ENCODE results near the gene ESYT3.

GRCh38 chr3:138465925-138466324 is 31.5 kb downstream of the ESYT3 start:
- TF ChIP-seq CTCF (IDR thresholded peaks at IDR 0.05), result no peak
- no peak for TF ChIP-seq POLR2A (IDR thresholded peaks at IDR 0.05)
- no peak for TF ChIP-seq POLR2AphosphoS5 (IDR thresholded peaks at IDR 0.05; ENCODE audit: insufficient read depth in 1 of 2, low read depth in 1 of 2)

All from vagina (tissue), 2 donors.